NCI-H82 treated with DMSO at 0.1 percent for 48 hours (cell line): Measurements from ENCODE around the gene SENP7.

Experiments used
- DNase-seq: peaks from one replicate; lab custom pipeline; 2025; ENCODE audit not compliant: unreplicated experiment; lab: John Stamatoyannopoulos, UW

The SENP7 gene

GRCh38 chr3:101278727-101279126 lies 234.3 kb downstream of the SENP7 start:
- DNase-seq = peak; percentile 75
